ENCODE data around the gene PER3. TPM values are rescaled to one million over a fixed set of nuclear protein-coding genes. Genes with fewer than 3 reads are reported as not detected.

PER3 gene
- total and polyA plus RNA-seq, 4 donors: 3.3 to 21.0 (median 6.2) TPM

- no peak overlapping the region for H3K27ac ChIP-seq (ENCODE audit: low read depth in 1 of 2, low read length in 2 of 2)
- H3K36me3 ChIP-seq (ENCODE audit: control insufficient read depth in 4 of 4, insufficient read depth in 3 of 4, low read depth in 1 of 4, low read length in 3 of 4): peaks cover 0 to 33% (median 26%) of the 10 kb centered on the region in 4 donors
- no peak overlapping the region for H3K9ac ChIP-seq (ENCODE audit: low read depth in 1 of 2, low read length in 2 of 2)
- no peaks in the 10 kb centered on the region for H3K9me3 ChIP-seq (ENCODE audit: control insufficient read depth in 4 of 4, low read length in 3 of 4)
- 52% methylated on average over 4 of the region's 4 CpGs for WGBS
- TF ChIP-seq YY1 (IDR thresholded peaks at IDR 0.05) (no peak), FOXA1 (IDR thresholded peaks at IDR 0.05) (no peak), EGR1 (IDR thresholded peaks at IDR 0.05; ENCODE audit: low read depth in 2 of 2) (no peak), HNF4A (conservative IDR thresholded peaks at IDR 0.05) (no peak), RXRA (IDR thresholded peaks at IDR 0.05) (no peak), TAF1 (conservative IDR thresholded peaks at IDR 0.05) (no peak), ZBTB33 (IDR thresholded peaks at IDR 0.05) (no peak), JUND (IDR thresholded peaks at IDR 0.05) (no peak), CTCF (IDR thresholded peaks at IDR 0.05; ENCODE audit: low read depth, low read length, missing input control) (no peak), GABPA (IDR thresholded peaks at IDR 0.05 in 1 of 2, conservative IDR thresholded peaks at IDR 0.05 in 1 of 2) (no peak), HNF4G (IDR thresholded peaks at IDR 0.05) (no peak), RAD21 (IDR thresholded peaks at IDR 0.05) (no peak), FOXA2 (IDR thresholded peaks at IDR 0.05) (no peak), NR2F2 (IDR thresholded peaks at IDR 0.05) (no peak)
- TF ChIP-seq, protein P1, sequence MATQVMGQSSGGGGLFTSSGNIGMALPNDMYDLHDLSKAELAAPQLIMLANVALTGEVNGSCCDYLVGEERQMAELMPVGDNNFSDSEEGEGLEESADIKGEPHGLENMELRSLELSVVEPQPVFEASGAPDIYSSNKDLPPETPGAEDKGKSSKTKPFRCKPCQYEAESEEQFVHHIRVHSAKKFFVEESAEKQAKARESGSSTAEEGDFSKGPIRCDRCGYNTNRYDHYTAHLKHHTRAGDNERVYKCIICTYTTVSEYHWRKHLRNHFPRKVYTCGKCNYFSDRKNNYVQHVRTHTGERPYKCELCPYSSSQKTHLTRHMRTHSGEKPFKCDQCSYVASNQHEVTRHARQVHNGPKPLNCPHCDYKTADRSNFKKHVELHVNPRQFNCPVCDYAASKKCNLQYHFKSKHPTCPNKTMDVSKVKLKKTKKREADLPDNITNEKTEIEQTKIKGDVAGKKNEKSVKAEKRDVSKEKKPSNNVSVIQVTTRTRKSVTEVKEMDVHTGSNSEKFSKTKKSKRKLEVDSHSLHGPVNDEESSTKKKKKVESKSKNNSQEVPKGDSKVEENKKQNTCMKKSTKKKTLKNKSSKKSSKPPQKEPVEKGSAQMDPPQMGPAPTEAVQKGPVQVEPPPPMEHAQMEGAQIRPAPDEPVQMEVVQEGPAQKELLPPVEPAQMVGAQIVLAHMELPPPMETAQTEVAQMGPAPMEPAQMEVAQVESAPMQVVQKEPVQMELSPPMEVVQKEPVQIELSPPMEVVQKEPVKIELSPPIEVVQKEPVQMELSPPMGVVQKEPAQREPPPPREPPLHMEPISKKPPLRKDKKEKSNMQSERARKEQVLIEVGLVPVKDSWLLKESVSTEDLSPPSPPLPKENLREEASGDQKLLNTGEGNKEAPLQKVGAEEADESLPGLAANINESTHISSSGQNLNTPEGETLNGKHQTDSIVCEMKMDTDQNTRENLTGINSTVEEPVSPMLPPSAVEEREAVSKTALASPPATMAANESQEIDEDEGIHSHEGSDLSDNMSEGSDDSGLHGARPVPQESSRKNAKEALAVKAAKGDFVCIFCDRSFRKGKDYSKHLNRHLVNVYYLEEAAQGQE (IDR thresholded peaks at IDR 0.05): no peak
- TF ChIP-seq, protein P2, sequence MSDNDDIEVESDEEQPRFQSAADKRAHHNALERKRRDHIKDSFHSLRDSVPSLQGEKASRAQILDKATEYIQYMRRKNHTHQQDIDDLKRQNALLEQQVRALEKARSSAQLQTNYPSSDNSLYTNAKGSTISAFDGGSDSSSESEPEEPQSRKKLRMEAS (IDR thresholded peaks at IDR 0.05): no peak
- TF ChIP-seq, protein P3, sequence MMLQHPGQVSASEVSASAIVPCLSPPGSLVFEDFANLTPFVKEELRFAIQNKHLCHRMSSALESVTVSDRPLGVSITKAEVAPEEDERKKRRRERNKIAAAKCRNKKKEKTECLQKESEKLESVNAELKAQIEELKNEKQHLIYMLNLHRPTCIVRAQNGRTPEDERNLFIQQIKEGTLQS (IDR thresholded peaks at IDR 0.05): no peak
- H3K4me3 ChIP-seq (ENCODE audit: low read depth in 1 of 3, low read length in 3 of 3): no peak overlapping the region
- no peak for DNase-seq (ENCODE audit: low spot score)
- peaks cover 1 to 16% (median 9%) of the 10 kb centered on the region in 4 donors for H3K4me1 ChIP-seq (ENCODE audit: control insufficient read depth in 4 of 4, insufficient read depth in 4 of 4, low read length in 3 of 4)
- no peaks in the 10 kb centered on the region for H3K27me3 ChIP-seq (ENCODE audit: control insufficient read depth in 4 of 4, insufficient read depth in 4 of 4, low read length in 3 of 4)
Measured at GRCh38 chr1:7778133-7778628, 5.9 kb upstream of the PER3 start.
